CD4-positive, alpha-beta memory T cell (primary cell): ENCODE results near the gene MEGF6. TPM values are rescaled to one million over a fixed set of nuclear protein-coding genes. Genes with fewer than 3 reads are reported as not detected.

Experiments
- CTCF ChIA-PET: fragments of 350-600 bp; sonication (Branson Sonifier 250); formaldehyde crosslinking; loops from one replicate; lab custom pipeline; 2021; ENCODE audit warnings: inconsistent platforms; ENCODE audit not compliant: partially characterized antibody; lab: Charles Lee
- POLR2A ChIA-PET: fragments of 350-600 bp; sonication (Branson Sonifier 250); formaldehyde crosslinking; loops from one replicate; lab custom pipeline; 2021; ENCODE audit not compliant: partially characterized antibody; lab: Charles Lee
- DNase-seq, 5 donors: peaks; one replicate each; pipeline versions ENCODE4 v3.0.0 to v3.0.0-alpha.2; 2020 to 2022; ENCODE audit warnings: mixed read lengths in 1 of 5
- H3K27ac ChIP-seq: one replicate; pipeline ENCODE4 v1.7.0; 2013; ENCODE audit warnings: low read depth, low read length
- H3K27me3 ChIP-seq: 2 replicates; pipeline ENCODE4 v1.7.0; 2013; ENCODE audit warnings: mild to moderate bottlenecking, low read length, moderate library complexity; ENCODE audit not compliant: insufficient read depth
- H3K36me3 ChIP-seq: 2 replicates; pipeline ENCODE4 v1.7.0; 2013; ENCODE audit warnings: mild to moderate bottlenecking, low read length, moderate library complexity; ENCODE audit not compliant: insufficient read depth
- H3K4me1 ChIP-seq: 2 replicates; pipeline ENCODE4 v1.7.0; 2013; ENCODE audit warnings: mild to moderate bottlenecking, low read length, moderate library complexity; ENCODE audit not compliant: insufficient read depth
- H3K4me3 ChIP-seq, 2 donors: one replicate each; pipeline ENCODE4 v1.7.0; 2013; ENCODE audit warnings: low read length in 2 of 2, mild to moderate bottlenecking in 1 of 2
- H3K9me3 ChIP-seq, 2 donors: one replicate each; pipeline ENCODE4 v1.7.0; 2013; ENCODE audit warnings: low read length in 2 of 2, control low read depth in 1 of 2; ENCODE audit not compliant: control insufficient read depth in 1 of 2
- H3K27ac Mint-ChIP-seq, 7 donors: one replicate each; pipeline ENCODE4 v1.8.0; 2020 to 2021; ENCODE audit warnings: mixed read lengths in 7 of 7, mild to moderate bottlenecking in 6 of 7, inconsistent platforms in 3 of 7, moderate library complexity in 3 of 7
- H3K27me3 Mint-ChIP-seq, 2 donors: one replicate each; pipeline ENCODE4 v1.8.0; 2020 to 2021; ENCODE audit warnings: mixed read lengths in 2 of 2
- H3K36me3 Mint-ChIP-seq, 2 donors: one replicate each; pipeline ENCODE4 v1.8.0; 2020 to 2021; ENCODE audit warnings: mixed read lengths in 2 of 2, inconsistent platforms in 1 of 2, mild to moderate bottlenecking in 1 of 2
- H3K4me1 Mint-ChIP-seq, 4 donors: one replicate each; pipeline ENCODE4 v1.8.0; 2020 to 2021; ENCODE audit warnings: mixed read lengths in 4 of 4, mild to moderate bottlenecking in 1 of 4
- H3K4me3 Mint-ChIP-seq, 8 donors: one replicate each; pipeline ENCODE4 v1.8.0; 2020 to 2021; ENCODE audit warnings: mixed read lengths in 8 of 8, mild to moderate bottlenecking in 7 of 8, moderate library complexity in 6 of 8, inconsistent platforms in 3 of 8
- H3K9me3 Mint-ChIP-seq, 8 donors: one replicate each; pipeline ENCODE4 v1.8.0; 2020 to 2021; ENCODE audit warnings: mixed read lengths in 8 of 8, mild to moderate bottlenecking in 5 of 8, inconsistent platforms in 3 of 8, moderate library complexity in 1 of 8
- intact Hi-C: fragments of 100-400 bp; cut with micrococcal nuclease; formaldehyde crosslinking; loops from one replicate; pipeline ENCODE4 v1.15.1; 2023
- polyA plus RNA-seq, 2 donors: library from polyadenylated mRNA; unstranded; fragments of 300-500 nt; fragmentation: Illumina TruSeq; gene quantifications; one replicate each; pipeline ENCODE4 v1.2.3, GENCODE V29; 2021
- total RNA-seq, 2 experiments: library from RNA; stranded (reverse); gene quantifications; one replicate each; pipeline ENCODE4 v1.2.3, GENCODE V29; 2021

The MEGF6 gene
- total and polyA plus RNA-seq, 4 experiments from 2014 or later, result 2.4 to 168 (median 87.0) TPM

DNA sequence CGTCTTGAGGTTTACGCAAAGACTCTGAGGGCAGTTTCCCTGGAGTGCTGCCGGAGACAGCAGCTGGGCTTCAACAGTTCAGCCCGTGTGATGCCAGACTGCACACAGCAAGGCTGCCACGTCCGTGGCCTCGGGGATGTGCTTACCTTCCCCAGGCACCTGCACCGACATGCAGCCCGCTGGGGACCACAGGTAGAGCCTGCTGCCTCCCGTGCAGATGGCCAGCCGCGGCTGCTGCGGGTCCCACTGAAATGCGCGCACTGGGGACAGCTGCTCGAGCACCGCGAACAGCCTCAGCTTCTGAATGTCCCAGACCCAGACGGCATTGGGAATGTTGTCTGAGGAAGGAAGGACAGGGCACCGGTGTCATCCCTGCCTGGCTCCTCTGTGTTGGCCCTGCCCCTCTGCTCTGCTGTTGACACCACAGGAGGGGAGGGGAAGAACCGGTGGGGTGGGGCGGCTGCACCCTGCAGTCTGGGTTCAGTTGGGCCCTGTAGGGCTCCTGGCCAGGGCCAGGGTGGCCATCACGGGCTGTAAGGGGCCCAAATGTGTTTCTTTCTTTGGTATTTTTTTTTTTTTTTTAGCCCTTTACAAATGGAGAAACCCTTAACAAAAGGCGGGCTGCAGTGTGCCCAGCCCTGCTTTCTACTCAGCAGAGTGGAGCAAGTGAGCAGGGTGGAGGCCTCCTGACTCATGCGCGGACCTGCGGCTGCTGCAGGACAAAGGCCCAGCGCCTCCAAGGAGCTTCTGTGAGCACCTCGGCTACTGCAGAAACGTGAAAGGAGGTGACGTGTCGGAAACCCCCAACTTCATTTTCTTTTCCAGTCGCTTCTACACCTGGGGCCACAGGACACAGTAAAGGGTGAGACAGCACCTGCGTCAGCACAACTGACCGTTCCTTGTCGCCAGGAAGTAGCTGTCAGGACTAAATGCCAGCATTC, 20.3 kb upstream of the MEGF6 start:
- intact Hi-C loops, result no loop called here
- Histone ChIP-seq H3K9me3 (no peaks in the 10 kb centered on the region), H3K4me1 (no peaks in the 10 kb centered on the region), H3K4me3 (no peak overlapping the region), H3K27me3 (no peaks in the 10 kb centered on the region), H3K27ac (no peak overlapping the region), H3K36me3 (peaks cover 54% of the 10 kb centered on the region)
- no peaks in the 10 kb centered on the region for H3K9me3 Mint-ChIP-seq
- DNase-seq, result no peak
- H3K27ac Mint-ChIP-seq, result no peak overlapping the region
- ChIA-PET POLR2A (no interaction called here), CTCF (interaction anchor here (3.6 kb wide), 1 partner anchor 12 kb away, joined by 12 read pairs; no protein-coding TSS in a partner anchor)
- H3K36me3 Mint-ChIP-seq, result peaks cover 14 to 48% of the 10 kb centered on the region in 2 donors
- no peaks in the 10 kb centered on the region for H3K27me3 Mint-ChIP-seq
- peaks cover 0 to 1% (median 0%) of the 10 kb centered on the region in 4 donors for H3K4me1 Mint-ChIP-seq
- H3K4me3 Mint-ChIP-seq, result no peak overlapping the region

DNA sequence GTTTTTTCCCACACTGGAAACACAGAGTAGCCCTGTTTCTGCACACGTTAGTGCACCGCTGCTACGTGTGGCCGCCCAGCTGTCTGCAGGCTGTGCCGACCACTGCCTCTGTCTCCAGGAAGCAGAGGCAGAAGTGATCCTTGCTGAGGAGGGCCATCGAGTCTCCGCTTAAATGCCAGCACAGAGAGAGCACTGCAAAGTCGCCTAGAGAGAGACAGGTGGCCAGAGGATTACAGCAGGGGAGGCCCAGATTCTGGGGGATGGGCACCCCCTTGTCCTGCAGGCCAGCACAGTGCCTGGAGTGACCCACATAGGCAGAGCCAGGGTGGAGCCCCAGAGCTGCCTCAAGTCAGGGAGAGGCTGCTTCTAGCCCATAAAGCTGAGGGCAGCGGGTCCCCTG, 19.6 kb upstream of the MEGF6 start:
- Mint-ChIP-seq H3K9me3 (no peaks in the 10 kb centered on the region), H3K4me1 (peaks cover 3 to 5% (median 5%) of the 10 kb centered on the region in 4 donors), H3K36me3 (peaks cover 12 to 45% of the 10 kb centered on the region in 2 donors), H3K4me3 (no peak overlapping the region), H3K27ac (no peak overlapping the region), H3K27me3 (no peaks in the 10 kb centered on the region)
- no peak overlapping the region for H3K4me3 ChIP-seq
- H3K9me3 ChIP-seq, result no peaks in the 10 kb centered on the region
- intact Hi-C loops, result no loop called here
- POLR2A ChIA-PET, result no interaction called here
- peaks cover 51% of the 10 kb centered on the region for H3K36me3 ChIP-seq
- no peak overlapping the region for H3K27ac ChIP-seq
- no peaks in the 10 kb centered on the region for H3K27me3 ChIP-seq
- DNase-seq, result no peak
- CTCF ChIA-PET, result interaction anchor here (3.6 kb wide), 1 partner anchor 12 kb away, joined by 12 read pairs; no protein-coding TSS in a partner anchor
- H3K4me1 ChIP-seq, result peaks cover 4% of the 10 kb centered on the region

DNA sequence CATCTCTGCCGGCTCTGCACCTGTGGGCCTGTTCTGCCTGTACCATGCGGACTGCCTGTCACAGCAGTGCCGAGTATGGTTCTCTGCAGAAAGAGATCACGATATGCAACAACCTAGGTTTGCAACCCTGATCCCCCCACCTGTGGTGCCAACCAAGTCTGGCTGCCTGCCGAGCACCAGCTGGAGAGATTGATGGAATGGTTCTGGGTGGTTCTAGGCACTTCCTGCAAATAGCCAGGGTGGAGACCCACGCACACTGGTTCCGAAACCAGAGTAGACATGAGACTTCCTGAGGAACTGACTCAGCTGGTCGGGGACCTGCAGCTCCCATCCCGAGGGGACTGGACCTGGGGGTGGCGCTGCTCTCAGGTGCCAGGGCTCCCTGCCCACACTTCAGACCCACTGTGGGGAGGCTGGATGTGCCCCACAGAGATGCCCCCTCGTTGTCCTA, 18.9 kb upstream of the MEGF6 start:
- no peaks in the 10 kb centered on the region for H3K9me3 Mint-ChIP-seq
- intact Hi-C loops, result no loop called here
- ChIA-PET CTCF (interaction anchor here (1.4 to 3.6 kb wide), 2 partner anchors 11 to 14 kb away, joined by 5 to 12 read pairs; no protein-coding TSS in a partner anchor), POLR2A (no interaction called here)
- Histone ChIP-seq H3K27ac (no peak overlapping the region), H3K9me3 (no peaks in the 10 kb centered on the region), H3K4me3 (no peak overlapping the region), H3K36me3 (peaks cover 48% of the 10 kb centered on the region), H3K27me3 (no peaks in the 10 kb centered on the region), H3K4me1 (peaks cover 10% of the 10 kb centered on the region)
- no peak for DNase-seq
- H3K27me3 Mint-ChIP-seq, result no peaks in the 10 kb centered on the region
- no peak overlapping the region for H3K4me3 Mint-ChIP-seq
- peak overlapping the region in 3 of 7 donors; percentile 37 to 78 (median 51) for H3K27ac Mint-ChIP-seq
- H3K36me3 Mint-ChIP-seq, result peaks cover 12 to 43% of the 10 kb centered on the region in 2 donors
- peaks cover 6 to 11% (median 9%) of the 10 kb centered on the region in 4 donors for H3K4me1 Mint-ChIP-seq

DNA sequence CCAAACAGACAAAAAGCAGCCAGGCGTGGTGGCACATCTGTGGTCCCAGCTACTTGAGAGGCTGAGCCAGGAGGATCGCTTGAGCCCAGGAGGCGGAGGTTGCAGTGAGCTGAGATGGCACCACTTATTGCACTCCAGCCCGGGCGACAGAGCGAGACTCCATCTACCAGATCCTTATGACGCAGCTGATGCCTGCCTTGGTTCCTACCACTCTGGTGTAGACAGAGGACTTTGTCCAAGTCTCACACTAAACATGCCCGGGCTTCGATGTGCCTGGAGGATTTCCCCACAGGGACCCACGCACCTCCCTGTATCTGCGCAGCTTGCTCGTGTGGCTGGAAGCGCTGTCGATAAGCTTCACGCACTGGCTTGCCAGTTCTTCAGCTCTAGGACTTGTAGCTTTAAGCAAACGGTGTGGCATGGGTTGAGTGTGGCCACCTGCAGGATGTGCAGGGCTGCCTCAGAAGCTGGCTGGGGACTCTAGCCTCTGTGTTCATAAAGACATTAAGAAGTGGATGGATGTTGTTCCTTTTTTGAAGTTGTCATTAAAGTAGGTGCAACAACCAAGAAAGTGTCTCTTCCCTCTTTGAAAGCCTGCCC, 18.4 kb upstream of the MEGF6 start:
- intact Hi-C loops, result no loop called here
- Histone ChIP-seq H3K4me1 (peaks cover 10% of the 10 kb centered on the region), H3K9me3 (no peaks in the 10 kb centered on the region), H3K27me3 (no peaks in the 10 kb centered on the region), H3K27ac (no peak overlapping the region), H3K4me3 (no peak overlapping the region), H3K36me3 (peaks cover 43% of the 10 kb centered on the region)
- DNase-seq, result no peak
- CTCF ChIA-PET, result interaction anchor here (1.4 to 3.6 kb wide), 2 partner anchors 10 to 14 kb away, joined by 5 to 12 read pairs; no protein-coding TSS in a partner anchor
- Mint-ChIP-seq H3K4me3 (no peak overlapping the region), H3K4me1 (peaks cover 6 to 13% (median 9%) of the 10 kb centered on the region in 4 donors), H3K36me3 (peaks cover 11 to 40% of the 10 kb centered on the region in 2 donors), H3K27ac (peak overlapping the region in 2 of 7 donors; percentile 12 to 78), H3K9me3 (peaks cover 0 to under 1% (median 0%) of the 10 kb centered on the region in 8 donors), H3K27me3 (no peaks in the 10 kb centered on the region)
- POLR2A ChIA-PET, result no interaction called here

DNA sequence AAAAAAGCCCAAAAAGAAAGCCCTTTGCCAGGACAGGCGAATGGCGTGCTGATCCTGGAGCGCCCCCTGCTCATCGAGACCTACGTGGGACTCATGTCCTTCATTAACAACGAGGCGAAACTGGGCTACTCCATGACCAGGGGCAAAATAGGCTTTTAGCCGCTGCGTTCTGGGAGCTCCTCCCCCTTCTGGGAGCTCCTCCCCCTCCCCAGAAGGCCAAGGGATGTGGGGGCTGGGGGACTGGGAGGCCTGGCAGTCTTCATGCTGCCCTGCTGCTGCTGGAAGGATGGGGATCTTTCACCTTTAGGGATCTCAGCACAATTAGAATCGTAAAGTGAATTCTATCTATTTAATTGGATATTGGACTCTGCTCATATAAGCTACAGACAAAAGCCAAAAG, 17.1 kb upstream of the MEGF6 start:
- intact Hi-C loops, result no loop called here
- ChIA-PET POLR2A (no interaction called here), CTCF (interaction anchor here (3.6 kb wide), 1 partner anchor 9 kb away, joined by 12 read pairs; no protein-coding TSS in a partner anchor)
- Histone ChIP-seq H3K36me3 (peaks cover 37% of the 10 kb centered on the region), H3K9me3 (no peaks in the 10 kb centered on the region), H3K4me1 (peaks cover 17% of the 10 kb centered on the region), H3K27ac (no peak overlapping the region), H3K27me3 (no peaks in the 10 kb centered on the region), H3K4me3 (no peak overlapping the region)
- H3K36me3 Mint-ChIP-seq, result peaks cover 7 to 41% of the 10 kb centered on the region in 2 donors
- H3K9me3 Mint-ChIP-seq, result peaks cover 0 to 2% (median 0%) of the 10 kb centered on the region in 8 donors
- peak overlapping the region in 3 of 7 donors; percentile 17 to 77 (median 22) for H3K27ac Mint-ChIP-seq
- no peak overlapping the region for H3K4me3 Mint-ChIP-seq
- H3K27me3 Mint-ChIP-seq, result no peaks in the 10 kb centered on the region
- DNase-seq, result no peak
- H3K4me1 Mint-ChIP-seq, result peaks cover 13 to 25% (median 18%) of the 10 kb centered on the region in 4 donors

DNA sequence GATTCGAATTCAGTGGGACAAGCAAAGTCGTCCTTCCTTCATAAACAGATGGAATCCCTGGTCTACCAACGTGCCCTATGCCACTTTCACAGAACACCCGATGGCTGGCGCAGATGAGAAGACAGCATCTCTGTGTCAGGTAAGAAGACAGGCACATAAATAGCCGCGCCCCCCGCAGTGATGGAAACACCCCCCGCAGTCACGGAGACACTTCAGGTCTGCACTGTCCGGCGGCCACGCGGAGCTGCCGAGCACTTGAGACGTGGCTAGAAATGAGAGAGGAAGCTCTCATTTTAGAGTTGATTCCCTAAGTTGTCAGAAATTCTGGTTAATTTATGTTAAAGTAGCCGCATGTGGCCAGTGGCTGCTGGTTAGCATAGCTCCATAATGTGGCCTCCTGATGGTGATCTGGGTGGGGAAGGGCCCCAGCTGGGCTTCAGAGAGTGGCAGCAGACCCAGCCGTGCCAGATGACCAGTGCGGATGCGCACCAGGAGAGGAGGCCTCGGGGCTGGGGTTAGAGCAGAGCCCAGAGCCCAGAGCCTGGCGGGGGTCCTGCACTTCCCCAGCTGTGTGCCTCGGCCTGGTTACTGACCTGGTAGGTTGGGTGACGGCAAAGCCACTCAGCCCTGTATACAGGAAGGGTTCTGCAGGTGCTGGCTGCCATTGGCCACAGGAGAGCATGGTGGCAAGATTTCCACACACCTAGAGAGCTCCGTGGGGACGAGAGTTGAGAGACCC, 16.4 kb upstream of the MEGF6 start:
- intact Hi-C loops, result no loop called here
- H3K36me3 Mint-ChIP-seq, result peaks cover 7 to 35% of the 10 kb centered on the region in 2 donors
- H3K9me3 Mint-ChIP-seq, result peaks cover 0 to 2% (median 0%) of the 10 kb centered on the region in 8 donors
- H3K4me1 ChIP-seq, result peaks cover 24% of the 10 kb centered on the region
- H3K36me3 ChIP-seq, result peaks cover 30% of the 10 kb centered on the region
- H3K4me3 ChIP-seq, result no peak overlapping the region
- CTCF ChIA-PET, result interaction anchor here (3.6 kb wide), 1 partner anchor 8 kb away, joined by 12 read pairs; no protein-coding TSS in a partner anchor
- H3K27ac Mint-ChIP-seq, result peak overlapping the region in 4 of 7 donors; percentile 7 to 64 (median 26)
- H3K27me3 ChIP-seq, result no peaks in the 10 kb centered on the region
- H3K9me3 ChIP-seq, result no peaks in the 10 kb centered on the region
- peak overlapping the region in 2 of 8 donors; percentile 15 to 46 for H3K4me3 Mint-ChIP-seq
- DNase-seq, result no peak
- H3K27me3 Mint-ChIP-seq, result no peaks in the 10 kb centered on the region
- no peak overlapping the region for H3K27ac ChIP-seq
- H3K4me1 Mint-ChIP-seq, result peaks cover 21 to 33% (median 25%) of the 10 kb centered on the region in 4 donors
- POLR2A ChIA-PET, result no interaction called here
